Fibroblast of skin of back (primary cell): ENCODE measurements around the gene FBXO28.

Experiments
- DNase-seq: peaks from one replicate; pipeline ENCODE4 v3.0.0-alpha.2; 2013

Gene FBXO28

GRCh38 chr1:224159541-224159940 lies 45.6 kb downstream of the FBXO28 start:
- no peak for DNase-seq

DNA sequence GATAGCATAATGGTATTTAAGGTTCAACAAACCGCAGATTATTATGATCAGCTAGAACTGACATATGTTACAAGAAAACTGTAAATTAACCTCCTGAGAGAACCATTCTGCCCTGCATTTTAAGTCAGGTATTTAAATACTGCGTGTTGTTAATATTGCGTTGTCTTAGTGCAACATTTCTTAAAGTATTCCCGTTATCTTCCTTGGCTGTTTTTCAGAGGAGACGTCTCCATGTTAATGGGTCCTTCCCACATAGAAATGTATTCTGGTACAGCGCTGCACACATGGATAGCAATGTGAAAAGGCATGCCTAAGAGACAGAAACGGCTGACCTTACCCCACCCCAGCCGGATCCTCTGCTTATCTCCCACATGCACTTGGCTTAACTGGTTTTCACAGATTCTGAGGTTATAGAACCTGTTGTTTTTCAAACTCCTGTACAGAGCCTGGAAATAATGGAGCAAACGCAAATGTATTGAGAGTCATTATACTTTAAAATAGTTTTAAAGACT lies 46.3 kb downstream of the FBXO28 start:
- no peak for DNase-seq

- DNase-seq = no peak
Measured at GRCh38 chr1:224162768-224163167, 48.9 kb downstream of the FBXO28 start.

GRCh38 chr1:224163311-224163710 lies 49.4 kb downstream of the FBXO28 start:
- DNase-seq = no peak

- peak; percentile 81 for DNase-seq
Measured at GRCh38 chr1:224168859-224169380, 55.0 kb downstream of the FBXO28 start.

DNA sequence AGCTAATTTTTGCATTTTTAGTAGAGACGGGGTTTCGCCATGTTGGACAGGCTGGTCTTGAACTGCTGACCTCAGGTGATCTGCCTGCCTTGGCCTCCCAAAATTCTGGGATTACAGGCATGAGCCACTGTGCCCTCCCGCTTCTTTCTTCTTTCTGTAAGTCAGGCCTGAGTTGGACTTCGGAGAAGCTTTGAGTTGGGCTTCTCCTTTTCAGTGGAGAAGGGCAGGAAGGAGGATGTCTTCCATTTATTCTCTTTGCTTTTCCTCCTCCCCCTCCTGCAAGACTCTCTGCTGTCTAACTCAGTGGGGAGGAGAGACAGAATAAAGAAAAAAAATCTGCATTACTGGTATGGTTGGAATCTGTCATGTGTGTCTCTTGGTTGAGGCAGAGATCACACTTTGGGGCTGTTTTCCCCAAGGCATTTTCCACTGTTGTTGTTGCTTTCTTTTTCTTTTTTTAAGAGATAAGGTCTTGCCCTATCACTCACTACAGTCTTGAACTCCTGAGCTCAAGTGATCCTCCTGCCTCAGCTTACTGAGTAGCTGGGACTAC lies 55.9 kb downstream of the FBXO28 start:
- DNase-seq = peak; percentile 61

GRCh38 chr1:224170343-224170742 lies 56.4 kb downstream of the FBXO28 start:
- no peak for DNase-seq

DNA sequence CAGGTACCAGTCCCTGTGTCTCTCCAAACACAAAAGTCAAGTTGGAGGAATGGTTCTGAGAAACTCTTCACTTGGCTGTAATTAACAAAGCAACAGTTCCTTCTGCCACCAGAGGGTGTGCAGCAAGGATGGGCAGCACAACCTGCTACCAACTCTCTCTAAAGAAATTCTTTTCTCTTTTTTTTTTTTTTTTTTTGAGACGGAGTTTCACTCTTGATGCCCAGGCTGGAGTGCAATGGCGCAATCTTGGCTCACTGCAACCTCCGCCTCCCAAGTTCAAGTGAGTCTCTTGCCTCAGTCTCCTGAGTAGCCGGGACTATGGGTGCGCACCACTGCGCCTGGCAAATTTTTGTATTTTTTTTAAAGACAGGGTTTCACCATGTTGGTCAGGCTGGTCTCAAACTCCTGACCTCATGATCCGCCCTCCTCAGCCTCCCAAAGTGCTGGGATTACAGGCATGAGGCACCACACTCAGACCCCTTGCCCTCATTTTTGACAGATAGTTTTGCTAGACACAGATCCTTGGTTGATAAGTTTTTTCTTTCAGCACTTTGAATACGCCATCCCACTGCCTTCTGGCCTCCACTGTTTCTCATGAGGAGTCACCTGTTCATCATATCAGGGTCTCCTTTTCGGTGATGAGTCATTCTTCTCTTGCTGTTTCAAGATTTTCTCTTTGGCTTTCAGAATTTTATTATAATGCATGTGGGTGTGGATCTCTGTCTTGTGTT lies 57.0 kb downstream of the FBXO28 start:
- peak; percentile 25 for DNase-seq

- DNase-seq = no peak
Measured at GRCh38 chr1:224172229-224172628, 58.3 kb downstream of the FBXO28 start.

GRCh38 chr1:224173523-224173922 lies 59.6 kb downstream of the FBXO28 start:
- DNase-seq = no peak

- DNase-seq = peak; percentile 36
Measured at GRCh38 chr1:224175617-224176016, 61.7 kb downstream of the FBXO28 start.

- no peak for DNase-seq
Measured at GRCh38 chr1:224177356-224177999, 63.6 kb downstream of the FBXO28 start.

DNA sequence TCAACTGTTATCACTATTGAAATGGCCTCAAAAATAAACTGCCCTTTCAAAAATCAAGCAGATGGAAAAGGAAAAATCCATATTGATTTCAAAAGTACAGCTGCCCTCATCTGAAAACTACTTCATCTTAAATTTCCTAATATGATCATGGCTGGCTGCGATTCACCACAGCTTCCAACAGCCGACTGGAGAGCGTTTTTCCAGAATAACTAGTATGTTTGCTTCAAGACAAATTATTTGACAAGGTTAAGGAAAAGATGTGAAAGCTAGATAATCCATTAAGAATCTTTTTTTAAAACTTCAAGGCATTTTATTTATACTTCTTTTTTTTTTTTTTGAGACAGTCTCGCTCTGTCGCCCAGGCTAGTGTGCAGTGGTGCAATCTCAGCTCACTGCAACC lies 65.0 kb downstream of the FBXO28 start:
- DNase-seq = no peak

GRCh38 chr1:224180783-224181452 lies 67.0 kb downstream of the FBXO28 start:
- DNase-seq = no peak

DNA sequence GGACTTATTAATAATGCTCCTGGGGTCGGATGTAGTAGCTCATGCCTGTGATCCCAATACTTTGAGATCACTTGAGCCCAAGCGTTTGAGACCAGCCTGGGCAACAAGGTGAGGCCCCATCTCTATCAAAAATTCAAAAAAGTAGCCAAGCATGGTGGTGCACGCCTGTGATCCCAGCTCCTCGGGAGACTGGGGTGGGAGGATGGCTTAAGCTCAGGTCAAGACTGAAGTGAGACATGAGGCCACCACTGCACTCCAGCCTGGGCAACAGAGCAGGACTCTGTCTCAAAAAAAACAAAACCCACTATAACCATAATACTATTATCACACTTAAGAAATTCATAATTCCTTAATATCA lies 67.5 kb downstream of the FBXO28 start:
- DNase-seq = no peak

- DNase-seq = no peak
Measured at GRCh38 chr1:224182057-224182865, 68.3 kb downstream of the FBXO28 start.

DNA sequence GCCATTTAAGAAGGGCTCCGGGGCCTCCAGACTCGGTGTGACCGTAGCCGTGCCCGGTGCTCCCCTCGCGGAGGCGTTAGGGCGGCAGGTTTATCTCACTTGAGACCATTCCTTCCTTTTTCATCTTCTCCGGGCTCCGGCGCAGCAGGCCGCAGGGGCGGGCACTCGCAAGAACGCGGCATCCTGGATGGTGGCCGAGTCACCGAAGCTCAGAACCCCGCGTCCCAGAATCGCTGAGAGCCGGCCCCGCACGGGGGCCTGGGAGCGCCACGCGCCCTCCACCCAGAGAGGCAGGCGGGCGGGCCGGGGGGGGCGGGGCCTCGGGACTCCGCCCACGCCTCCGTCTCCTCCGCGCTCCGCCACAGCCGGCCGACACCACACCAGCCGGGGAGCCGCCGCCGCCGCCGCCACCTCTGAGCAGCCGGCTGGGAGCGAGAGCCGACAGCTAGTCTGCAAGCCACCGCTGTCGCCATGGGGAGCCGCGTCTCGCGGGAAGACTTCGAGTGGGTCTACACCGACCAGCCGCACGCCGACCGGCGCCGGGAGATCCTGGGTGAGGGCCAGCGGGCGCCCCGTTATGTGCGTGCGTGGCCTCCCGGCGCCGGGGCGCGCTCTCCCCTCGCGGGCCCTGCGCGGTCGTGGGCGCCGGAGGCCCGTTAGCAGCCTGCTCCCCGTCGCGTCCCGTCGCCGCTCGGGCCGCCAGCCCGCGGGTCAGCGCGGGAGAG lies 69.1 kb downstream of the FBXO28 start, which contains the start of gene DEGS1:
TSS of gene DEGS1 (plus strand) at position 375 of the 725 bp plus-strand sequence. CDS start at position 472, 97 bp downstream.
- peak; percentile 87 for DNase-seq

- peak; percentile 85 for DNase-seq
Measured at GRCh38 chr1:224183591-224184312, 69.8 kb downstream of the FBXO28 start.

GRCh38 chr1:224185208-224185607 lies 71.3 kb downstream of the FBXO28 start:
- DNase-seq = no peak

- DNase-seq = no peak
Measured at GRCh38 chr1:224188286-224188685, 74.4 kb downstream of the FBXO28 start.

- peak; percentile 37 for DNase-seq
Measured at GRCh38 chr1:224189561-224189960, 75.7 kb downstream of the FBXO28 start.
